MM.1S (cell line): ENCODE data around the gene IL22.
A peak's percentile ranks its signal among the peaks of the same experiment; 100 is the strongest.

Source experiments
- DNase-seq: peaks from one replicate; pipeline ENCODE4 v3.0.0-alpha.2; 2015
- H2AFZ ChIP-seq: fragments of 300-600 bp; sonication (generic); 2 replicates; pipeline ENCODE4 v1.6.0; 2016; ENCODE audit warnings: antibody characterized with exemption, low read length
- H3F3A ChIP-seq: fragments of 300-600 bp; sonication (generic); 2 replicates; pipeline ENCODE4 v1.6.1; 2016; ENCODE audit warnings: mild to moderate bottlenecking, antibody characterized with exemption, low read length, moderate library complexity, mixed read lengths; ENCODE audit not compliant: insufficient read depth
- H3K27ac ChIP-seq: fragments of 300-600 bp; sonication (generic); 2 replicates; pipeline ENCODE4 v1.5.1; 2016; ENCODE audit warnings: mild to moderate bottlenecking, low read length
- H3K27me3 ChIP-seq: fragments of 300-600 bp; sonication (generic); replicated peaks from 2 replicates; pipeline ENCODE4 v1.6.0; 2016; ENCODE audit warnings: low read length; ENCODE audit not compliant: insufficient read depth
- H3K36me3 ChIP-seq: fragments of 300-600 bp; sonication (generic); replicated peaks from 2 replicates; pipeline ENCODE4 v1.6.1; 2016; ENCODE audit warnings: mild to moderate bottlenecking, low read length, mixed read lengths; ENCODE audit not compliant: insufficient read depth
- H3K4me1 ChIP-seq: fragments of 300-600 bp; sonication (generic); 2 replicates; pipeline ENCODE4 v1.6.1; 2016; ENCODE audit warnings: low read length, mixed read lengths
- H3K4me2 ChIP-seq: fragments of 300-600 bp; sonication (generic); 2 replicates; pipeline ENCODE4 v1.6.0; 2016; ENCODE audit warnings: low read depth, low read length
- H3K4me3 ChIP-seq: fragments of 300-600 bp; sonication (generic); 2 replicates; pipeline ENCODE4 v1.5.1; 2016; ENCODE audit warnings: low read length, mixed read lengths
- H3K79me2 ChIP-seq: fragments of 300-600 bp; sonication (generic); 2 replicates; pipeline ENCODE4 v1.6.1; 2016; ENCODE audit warnings: mixed run types, low read length, mixed read lengths
- H3K9ac ChIP-seq: fragments of 300-600 bp; sonication (generic); 2 replicates; pipeline ENCODE4 v1.6.1; 2016; ENCODE audit warnings: low read length, mixed read lengths
- H3K9me2 ChIP-seq: fragments of 300-600 bp; sonication (generic); replicated peaks from 2 replicates; pipeline ENCODE4 v1.6.1; 2016; ENCODE audit warnings: mild to moderate bottlenecking, low read length, mixed read lengths; ENCODE audit not compliant: insufficient read depth
- H3K9me3 ChIP-seq: fragments of 300-600 bp; sonication (generic); replicated peaks from 2 replicates; pipeline ENCODE4 v1.6.1; 2016; ENCODE audit warnings: mild to moderate bottlenecking, low read length, mixed read lengths; ENCODE audit not compliant: insufficient read depth
- H4K20me1 ChIP-seq: fragments of 300-600 bp; sonication (generic); 2 replicates; pipeline ENCODE4 v1.6.1; 2016; ENCODE audit warnings: mild to moderate bottlenecking, low read length, moderate library complexity, mixed read lengths; ENCODE audit not compliant: insufficient read depth
- EZH2 ChIP-seq: fragments of 300-600 bp; sonication (generic); optimal IDR thresholded peaks from 2 replicates; pipeline ENCODE3; 2017; ENCODE audit warnings: low read depth, mild to moderate bottlenecking, antibody characterized with exemption, low read length, mixed read lengths
- EZH2phosphoT487 ChIP-seq: fragments of 300-600 bp; sonication (generic); IDR thresholded peaks from 2 replicates; pipeline ENCODE4 v1.6.1; 2018; ENCODE audit warnings: antibody characterized with exemption, low read length
- TF ChIP-seq, protein P1 (sequence below): fragments of 300-600 bp; sonication (generic); IDR thresholded peaks from 2 replicates; pipeline ENCODE4 v1.5.1; 2016; ENCODE audit warnings: antibody characterized with exemption, low read length, mixed read lengths

Gene IL22

GRCh38 chr12:68293347-68293746 is 39.9 kb upstream of the IL22 start:
- DNase-seq: no peak
- TF ChIP-seq EZH2phosphoT487: no peak
- no peak for TF ChIP-seq EZH2
- TF ChIP-seq, protein P1, sequence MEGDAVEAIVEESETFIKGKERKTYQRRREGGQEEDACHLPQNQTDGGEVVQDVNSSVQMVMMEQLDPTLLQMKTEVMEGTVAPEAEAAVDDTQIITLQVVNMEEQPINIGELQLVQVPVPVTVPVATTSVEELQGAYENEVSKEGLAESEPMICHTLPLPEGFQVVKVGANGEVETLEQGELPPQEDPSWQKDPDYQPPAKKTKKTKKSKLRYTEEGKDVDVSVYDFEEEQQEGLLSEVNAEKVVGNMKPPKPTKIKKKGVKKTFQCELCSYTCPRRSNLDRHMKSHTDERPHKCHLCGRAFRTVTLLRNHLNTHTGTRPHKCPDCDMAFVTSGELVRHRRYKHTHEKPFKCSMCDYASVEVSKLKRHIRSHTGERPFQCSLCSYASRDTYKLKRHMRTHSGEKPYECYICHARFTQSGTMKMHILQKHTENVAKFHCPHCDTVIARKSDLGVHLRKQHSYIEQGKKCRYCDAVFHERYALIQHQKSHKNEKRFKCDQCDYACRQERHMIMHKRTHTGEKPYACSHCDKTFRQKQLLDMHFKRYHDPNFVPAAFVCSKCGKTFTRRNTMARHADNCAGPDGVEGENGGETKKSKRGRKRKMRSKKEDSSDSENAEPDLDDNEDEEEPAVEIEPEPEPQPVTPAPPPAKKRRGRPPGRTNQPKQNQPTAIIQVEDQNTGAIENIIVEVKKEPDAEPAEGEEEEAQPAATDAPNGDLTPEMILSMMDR: no peak

GRCh38 chr12:68292151-68292943 is 38.9 kb upstream of the IL22 start:
- Histone ChIP-seq H3K79me2 (no peaks in the 10 kb centered on the region), H2AFZ (no peak overlapping the region), H3K4me2 (no peak overlapping the region), H3K9me2 (no peaks in the 10 kb centered on the region), H3K27me3 (no peaks in the 10 kb centered on the region), H4K20me1 (no peaks in the 10 kb centered on the region), H3F3A (peaks cover 7% of the 10 kb centered on the region; the same call in 1 of the 2 replicates), H3K9me3 (no peaks in the 10 kb centered on the region), H3K4me3 (no peak overlapping the region), H3K9ac (no peak overlapping the region), H3K27ac (no peak overlapping the region), H3K4me1 (peaks cover 19% of the 10 kb centered on the region), H3K36me3 (no peaks in the 10 kb centered on the region)
- no peak for TF ChIP-seq EZH2
- TF ChIP-seq, protein P1: no peak
- TF ChIP-seq EZH2phosphoT487: no peak
- peak; percentile 36 for DNase-seq

More at GRCh38 chr12:68293347-68293746, 39.9 kb upstream of the IL22 start:
- Histone ChIP-seq H3K27ac (no peak overlapping the region), H3K36me3 (no peaks in the 10 kb centered on the region), H3K9me2 (no peaks in the 10 kb centered on the region), H3K27me3 (no peaks in the 10 kb centered on the region), H3K4me3 (no peak overlapping the region), H2AFZ (no peak overlapping the region), H3K79me2 (no peaks in the 10 kb centered on the region), H3K9ac (no peak overlapping the region), H4K20me1 (no peaks in the 10 kb centered on the region), H3K4me1 (peaks cover 19% of the 10 kb centered on the region), H3F3A (peaks cover 7% of the 10 kb centered on the region; the same call in 1 of the 2 replicates), H3K9me3 (no peaks in the 10 kb centered on the region), H3K4me2 (no peak overlapping the region)

- Histone ChIP-seq H3K4me1 (peaks cover 19% of the 10 kb centered on the region), H3K9me3 (no peaks in the 10 kb centered on the region), H3K36me3 (no peaks in the 10 kb centered on the region), H3K79me2 (no peaks in the 10 kb centered on the region), H3K4me2 (no peak overlapping the region), H3F3A (peaks cover 7% of the 10 kb centered on the region; the same call in 1 of the 2 replicates), H2AFZ (no peak overlapping the region), H3K9me2 (no peaks in the 10 kb centered on the region), H3K27ac (no peak overlapping the region), H3K9ac (no peak overlapping the region), H3K27me3 (no peaks in the 10 kb centered on the region), H4K20me1 (no peaks in the 10 kb centered on the region), H3K4me3 (no peak overlapping the region)
- TF ChIP-seq, protein P1: no peak
- TF ChIP-seq EZH2phosphoT487: no peak
- TF ChIP-seq EZH2: no peak
- no peak for DNase-seq
Measured at GRCh38 chr12:68291396-68292036, 38.1 kb upstream of the IL22 start.
